ENCODE measurements around the gene CCDC92. TPM values are rescaled to one million over a fixed set of nuclear protein-coding genes. Genes with fewer than 3 reads are reported as not detected.

The CCDC92 gene
- total RNA-seq (2022; extraction: Qiagen RNA extraction; ENCODE audit: low read depth) = 18.0 to 29.1 TPM (median 25.6 TPM) in 5 replicates

GRCh38 chr12:123972457-123973401, at the start of gene CCDC92, which contains the start of gene ZNF664:
TSS of gene CCDC92 (minus strand) at chr12:123972831. CDS start at chr12:123944305, 28,526 bp downstream.
TSS of gene ZNF664 (plus strand) at chr12:123973215. CDS start at chr12:124012145, 38,930 bp downstream.

Other genes with a start within 250 kb of the CCDC92 start
- 0.06 to 0.15 TPM (median 0.13 TPM) in 5 replicates for gene DNAH10, start 210.5 kb downstream of the CCDC92 start, total RNA-seq (2022; extraction: Qiagen RNA extraction; ENCODE audit: low read depth)
- gene ZNF664, start 384 bp upstream of the CCDC92 start, total RNA-seq (2022; extraction: Qiagen RNA extraction; ENCODE audit: low read depth) = 44.8 to 65.7 TPM (median 62.4 TPM) in 5 replicates

Data from A549 treated with ZK216348 at 1 μM for 4 hours (cell line).